Ovary (tissue), 9 donors: ENCODE data around the gene SALL4. TPM values are rescaled to one million over a fixed set of nuclear protein-coding genes. Genes with fewer than 3 reads are reported as not detected.

ENCODE experiments used
- DNase-seq, 5 donors: peaks; one replicate each; pipeline ENCODE4 v3.0.0-alpha.2; 2019 to 2020
- H3K27ac ChIP-seq, 2 donors: fragments of 200-600 bp; one replicate each; pipeline versions ENCODE4 v1.5.1 to v1.8.0; 2019 to 2022
- H3K27me3 ChIP-seq: fragments of 200-600 bp; one replicate; pipeline ENCODE4 v1.8.0; 2022
- H3K36me3 ChIP-seq: fragments of 200-600 bp; sonication (generic); one replicate; pipeline ENCODE4 v1.5.1; 2019
- H3K4me1 ChIP-seq: one replicate; pipeline ENCODE4 v1.8.1; 2013; ENCODE audit warnings: mild to moderate bottlenecking, moderate library complexity; ENCODE audit not compliant: insufficient read depth
- H3K4me3 ChIP-seq: fragments of 200-600 bp; sonication (generic); one replicate; pipeline ENCODE4 v1.5.1; 2017
- H3K9me3 ChIP-seq, 2 donors: fragments of 200-600 bp in 1 of 2; sonication (generic) in 1 of 2; one replicate each; pipeline versions ENCODE4 v1.5.1 to v1.8.1; 2013 to 2019; ENCODE audit warnings: mild to moderate bottlenecking in 1 of 2, moderate library complexity in 1 of 2
- EP300 ChIP-seq: sonication (generic); formaldehyde crosslinking; IDR thresholded peaks from one replicate; pipeline ENCODE4 v1.6.1; 2017; ENCODE audit warnings: antibody characterized with exemption
- POLR2A ChIP-seq: fragments of 450-650 bp; IDR thresholded peaks from one replicate; pipeline ENCODE4 v1.6.1; 2017; ENCODE audit warnings: antibody characterized with exemption, mild to moderate bottlenecking, moderate library complexity
- WGBS, 3 donors: extraction: QIAGEN DNeasy Blood & Tissue Kit in 1 of 3; methylation state at CpG; one replicate each; pipeline versions ENCODE4 v1.1.5 to v1.1.7; 2013 to 2017; 5-methylcytosine and 5-hydroxymethylcytosine counted together
- intact Hi-C, 4 donors: fragments of 100-400 bp; cut with DNase I; formaldehyde crosslinking; loops; one replicate each; pipeline versions ENCODE4 v1.11.0 to v1.15.1; 2022 to 2023
- polyA plus RNA-seq, 2 donors: library from polyadenylated mRNA; stranded (reverse); fragments of 200-250 nt in 1 of 2; fragments of 350-450 nt in 1 of 2; fragmentation: Illumina TruSeq in 1 of 2; extraction: RNeasy Lipid Tissue Mini Kit (QIAGEN cat#74804) in 1 of 2; gene quantifications; one replicate each; pipeline ENCODE4 v1.2.3, GENCODE V29; 2013 to 2014
- total RNA-seq, 7 donors: library from RNA; depleted of rRNA in 2 of 7; stranded (reverse); fragments of >200 nt in 2 of 7; fragmentation: NEBNext Ultra II Directional in 3 of 7; extraction: Animal tissue kit (Norgen Biotek cat#: 25700) in 3 of 7; gene quantifications; one replicate each; pipeline versions ENCODE4 v1.1.0 to v1.2.4, GENCODE V29; 2016 to 2023
- TF ChIP-seq, protein P1 (sequence below), 3 donors: fragments of 450-650 bp in 2 of 3; fragments of 200-600 bp in 1 of 3; IDR thresholded peaks; one replicate each; pipeline versions ENCODE4 v1.5.1 to v1.8.0; 2016 to 2022; ENCODE audit warnings: antibody characterized with exemption in 3 of 3, mild to moderate bottlenecking in 1 of 3
- donor health status: DM: no; HTN: no; CAD: no; lungs with moderate emphysema.
- donor health status: DM: no; HTN: no; CAD: no.
- donor health status: Bipolar disorder and iron deficiency.
- donor health status: DM: yes; HTN: yes; CAD: no.
- donor health status: DM: no; HTN: no; CAD: no.
- donor health status: DM: yes; HTN: yes; CAD: no.

The SALL4 gene
- total and polyA plus RNA-seq, 9 donors: 0.03 to 0.57 (median 0.27) TPM; not detected in 3

DNA sequence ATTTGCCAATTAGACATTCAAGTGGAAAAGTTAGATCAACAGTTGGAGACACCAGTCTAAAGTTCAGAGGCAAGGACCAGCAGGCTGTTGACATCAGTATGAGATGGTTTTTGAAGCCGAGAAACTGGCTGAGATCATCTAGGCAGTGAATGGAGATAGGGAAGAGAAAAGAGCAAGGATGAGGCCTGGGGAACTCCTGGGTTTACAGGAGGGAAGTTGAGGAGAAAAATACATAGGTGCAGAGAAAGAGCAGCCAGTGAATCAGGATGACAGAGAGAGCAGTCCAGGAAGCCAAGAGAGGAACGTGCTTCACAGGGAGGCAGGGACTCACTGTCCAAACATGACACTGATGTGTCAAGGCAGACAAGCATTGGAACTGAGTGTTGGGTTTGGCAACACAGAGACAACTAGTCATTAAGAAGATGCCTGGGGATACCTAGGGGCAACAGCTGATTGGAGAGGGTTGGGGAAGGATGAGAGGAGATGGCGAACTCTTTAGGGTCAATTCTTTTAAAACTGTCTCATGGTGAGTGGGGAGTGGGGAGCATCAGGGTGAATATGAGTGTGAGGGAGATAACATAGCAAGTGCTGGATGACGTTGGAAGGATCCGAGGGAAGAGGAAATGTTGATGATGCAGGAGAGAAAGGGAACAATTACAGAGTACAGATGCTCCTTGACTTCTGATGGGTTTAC lies 13.2 kb upstream of the SALL4 start:
- H3K27ac ChIP-seq: no peak overlapping the region
- no peaks in the 10 kb centered on the region for H3K4me1 ChIP-seq
- no peaks in the 10 kb centered on the region for H3K27me3 ChIP-seq
- intact Hi-C loops: no loop called here
- no peak for DNase-seq
- 58 to 64% (median 59%) methylated on average over 5 of the region's 5 CpGs for WGBS, 3 donors
- H3K4me3 ChIP-seq: no peak overlapping the region
- no peaks in the 10 kb centered on the region for H3K36me3 ChIP-seq
- TF ChIP-seq POLR2A (no peak), EP300 (no peak)
- TF ChIP-seq, protein P1, sequence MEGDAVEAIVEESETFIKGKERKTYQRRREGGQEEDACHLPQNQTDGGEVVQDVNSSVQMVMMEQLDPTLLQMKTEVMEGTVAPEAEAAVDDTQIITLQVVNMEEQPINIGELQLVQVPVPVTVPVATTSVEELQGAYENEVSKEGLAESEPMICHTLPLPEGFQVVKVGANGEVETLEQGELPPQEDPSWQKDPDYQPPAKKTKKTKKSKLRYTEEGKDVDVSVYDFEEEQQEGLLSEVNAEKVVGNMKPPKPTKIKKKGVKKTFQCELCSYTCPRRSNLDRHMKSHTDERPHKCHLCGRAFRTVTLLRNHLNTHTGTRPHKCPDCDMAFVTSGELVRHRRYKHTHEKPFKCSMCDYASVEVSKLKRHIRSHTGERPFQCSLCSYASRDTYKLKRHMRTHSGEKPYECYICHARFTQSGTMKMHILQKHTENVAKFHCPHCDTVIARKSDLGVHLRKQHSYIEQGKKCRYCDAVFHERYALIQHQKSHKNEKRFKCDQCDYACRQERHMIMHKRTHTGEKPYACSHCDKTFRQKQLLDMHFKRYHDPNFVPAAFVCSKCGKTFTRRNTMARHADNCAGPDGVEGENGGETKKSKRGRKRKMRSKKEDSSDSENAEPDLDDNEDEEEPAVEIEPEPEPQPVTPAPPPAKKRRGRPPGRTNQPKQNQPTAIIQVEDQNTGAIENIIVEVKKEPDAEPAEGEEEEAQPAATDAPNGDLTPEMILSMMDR (IDR thresholded peaks at IDR 0.05): no peak
- H3K9me3 ChIP-seq: no peaks in the 10 kb centered on the region

DNA sequence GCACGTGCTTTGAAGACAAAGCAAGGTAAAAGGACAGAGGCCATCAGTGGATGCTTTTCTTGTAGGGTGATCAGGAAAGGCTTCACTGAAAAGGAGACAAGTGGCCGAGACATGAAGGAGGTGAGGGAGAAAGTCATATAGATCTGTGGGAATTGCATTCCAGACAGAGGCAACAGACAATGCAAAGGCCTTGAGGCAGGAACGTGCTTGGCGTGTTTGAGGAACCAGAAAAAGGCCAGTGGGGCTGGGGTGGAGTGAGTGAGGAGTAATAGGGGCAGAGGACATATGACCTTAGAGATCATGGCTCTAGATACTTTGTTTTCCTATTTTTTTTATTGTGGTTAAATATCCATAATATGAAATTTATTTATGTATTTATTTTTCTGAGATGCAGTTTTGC lies 10.5 kb upstream of the SALL4 start:
- no peaks in the 10 kb centered on the region for H3K27me3 ChIP-seq
- no peak overlapping the region for H3K27ac ChIP-seq
- DNase-seq: no peak
- H3K9me3 ChIP-seq: no peaks in the 10 kb centered on the region
- H3K4me1 ChIP-seq: no peaks in the 10 kb centered on the region
- intact Hi-C loops: no loop called here
- no peak overlapping the region for H3K4me3 ChIP-seq
- 90 to 94% (median 92%) methylated on average over 4 of the region's 4 CpGs for WGBS, 3 donors
- H3K36me3 ChIP-seq: no peaks in the 10 kb centered on the region
- TF ChIP-seq POLR2A (no peak), EP300 (no peak)
- TF ChIP-seq, protein P1 (IDR thresholded peaks at IDR 0.05): no peak

DNA sequence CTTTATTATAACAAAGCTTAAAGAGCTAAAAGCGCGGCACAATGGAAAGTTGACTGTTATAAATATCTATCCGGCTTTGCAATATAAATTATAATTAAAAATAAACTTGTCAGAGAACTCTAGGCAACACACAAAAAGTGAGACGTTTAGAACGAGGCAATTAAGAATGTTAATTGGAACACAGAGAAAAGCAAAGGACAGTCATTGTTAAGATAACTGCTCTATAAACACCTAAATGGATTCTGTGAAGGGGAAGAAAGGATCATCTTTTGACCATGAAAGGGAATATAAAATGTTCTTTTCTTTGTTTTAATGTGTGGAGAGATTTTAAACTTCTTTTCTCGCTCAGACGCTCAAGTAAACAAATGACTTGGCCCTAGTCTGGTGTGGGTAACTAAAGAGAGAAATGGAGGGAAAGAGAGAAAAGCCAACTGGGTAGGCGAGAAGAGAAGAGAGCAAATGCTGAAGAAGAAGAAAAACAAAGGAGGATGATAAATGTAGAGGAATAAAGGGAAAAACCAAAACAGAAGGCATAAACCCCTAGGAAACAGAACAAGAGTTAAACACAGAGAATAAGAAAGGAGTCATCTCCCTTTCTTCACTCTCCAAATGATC lies 9.3 kb upstream of the SALL4 start:
- H3K9me3 ChIP-seq: no peaks in the 10 kb centered on the region
- TF ChIP-seq EP300 (no peak), POLR2A (no peak)
- TF ChIP-seq, protein P1 (IDR thresholded peaks at IDR 0.05): no peak
- intact Hi-C loops: no loop called here
- H3K27ac ChIP-seq: no peak overlapping the region
- no peaks in the 10 kb centered on the region for H3K27me3 ChIP-seq
- no peak for DNase-seq
- H3K4me1 ChIP-seq: no peaks in the 10 kb centered on the region
- WGBS, 3 donors: 52 to 63% (median 63%) methylated on average over 8 of the region's 8 CpGs
- H3K36me3 ChIP-seq: no peaks in the 10 kb centered on the region
- no peak overlapping the region for H3K4me3 ChIP-seq

DNA sequence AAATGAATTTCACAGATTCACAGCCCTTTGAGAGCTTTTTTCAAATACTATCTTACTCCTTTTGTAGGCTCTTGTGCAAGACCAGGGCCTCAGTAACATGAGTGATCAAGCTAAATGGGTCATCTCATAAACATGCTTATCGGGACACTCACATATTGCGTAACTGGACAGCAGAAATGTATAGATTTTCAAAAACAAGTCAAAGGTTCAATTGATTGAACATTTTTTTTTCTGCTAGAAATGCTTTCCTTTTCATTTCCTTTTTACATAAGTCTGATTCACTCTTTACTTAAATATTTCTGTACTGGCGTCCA lies 8.7 kb upstream of the SALL4 start:
- no peaks in the 10 kb centered on the region for H3K9me3 ChIP-seq
- TF ChIP-seq POLR2A (no peak), EP300 (no peak)
- TF ChIP-seq, protein P1 (IDR thresholded peaks at IDR 0.05): no peak
- intact Hi-C loops: no loop called here

More for the DNA sequence above, 8.7 kb upstream of the SALL4 start:
- Histone ChIP-seq H3K36me3 (no peaks in the 10 kb centered on the region), H3K27ac (no peak overlapping the region), H3K4me3 (no peak overlapping the region), H3K4me1 (no peaks in the 10 kb centered on the region), H3K27me3 (no peaks in the 10 kb centered on the region)
- 83 to 89% (median 84%) methylated on average over 3 of the region's 3 CpGs for WGBS, 3 donors
- DNase-seq: no peak
